Epithelial cell of proximal tubule (primary cell): ENCODE results near the gene TMEM108. TPM values are rescaled to one million over a fixed set of nuclear protein-coding genes. Genes with fewer than 3 reads are reported as not detected.

Experiments
- DNase-seq: peaks from one replicate; pipeline ENCODE4 v3.0.0-alpha.2; 2011; ENCODE audit warnings: low read depth
- H3K4me3 ChIP-seq: 2 replicates; pipeline ENCODE4 v1.5.1; 2011; ENCODE audit warnings: low read depth, mild to moderate bottlenecking, low read length
- total RNA-seq: library from RNA; depleted of rRNA; stranded (reverse); fragments of >200 nt; gene quantifications from 2 replicates; pipeline ENCODE4 v1.2.3, GENCODE V29; 2015
- TF ChIP-seq, protein P1 (sequence below): conservative IDR thresholded peaks from 2 replicates; pipeline ENCODE4 v1.5.1; 2012; ENCODE audit warnings: low read depth, mild to moderate bottlenecking, low read length

The TMEM108 gene
- total RNA-seq, 1 donor from 2014 or later, result 1.7 TPM

DNA sequence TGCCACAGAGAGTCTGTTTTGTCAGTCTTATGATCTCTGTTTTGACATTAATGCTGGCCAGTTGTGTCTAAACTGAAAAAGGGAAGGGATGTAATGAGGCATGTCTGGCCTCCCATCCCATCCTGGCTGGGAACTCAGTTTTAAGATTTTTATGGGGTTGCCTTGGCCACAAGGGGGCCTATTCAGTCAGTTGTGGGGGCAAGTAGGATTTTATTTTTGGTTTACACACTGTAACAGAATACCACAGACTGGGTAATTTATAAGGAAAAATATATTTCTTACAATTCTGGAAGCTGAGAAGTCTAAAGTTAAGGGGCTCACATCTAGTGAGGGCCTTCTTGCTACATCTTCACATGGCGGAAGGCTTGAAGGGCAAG lies 129.8 kb downstream of the TMEM108 start:
- H3K4me3 ChIP-seq, result no peak overlapping the region
- no peak for DNase-seq
- TF ChIP-seq, protein P1, sequence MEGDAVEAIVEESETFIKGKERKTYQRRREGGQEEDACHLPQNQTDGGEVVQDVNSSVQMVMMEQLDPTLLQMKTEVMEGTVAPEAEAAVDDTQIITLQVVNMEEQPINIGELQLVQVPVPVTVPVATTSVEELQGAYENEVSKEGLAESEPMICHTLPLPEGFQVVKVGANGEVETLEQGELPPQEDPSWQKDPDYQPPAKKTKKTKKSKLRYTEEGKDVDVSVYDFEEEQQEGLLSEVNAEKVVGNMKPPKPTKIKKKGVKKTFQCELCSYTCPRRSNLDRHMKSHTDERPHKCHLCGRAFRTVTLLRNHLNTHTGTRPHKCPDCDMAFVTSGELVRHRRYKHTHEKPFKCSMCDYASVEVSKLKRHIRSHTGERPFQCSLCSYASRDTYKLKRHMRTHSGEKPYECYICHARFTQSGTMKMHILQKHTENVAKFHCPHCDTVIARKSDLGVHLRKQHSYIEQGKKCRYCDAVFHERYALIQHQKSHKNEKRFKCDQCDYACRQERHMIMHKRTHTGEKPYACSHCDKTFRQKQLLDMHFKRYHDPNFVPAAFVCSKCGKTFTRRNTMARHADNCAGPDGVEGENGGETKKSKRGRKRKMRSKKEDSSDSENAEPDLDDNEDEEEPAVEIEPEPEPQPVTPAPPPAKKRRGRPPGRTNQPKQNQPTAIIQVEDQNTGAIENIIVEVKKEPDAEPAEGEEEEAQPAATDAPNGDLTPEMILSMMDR, result peak; percentile 13

DNA sequence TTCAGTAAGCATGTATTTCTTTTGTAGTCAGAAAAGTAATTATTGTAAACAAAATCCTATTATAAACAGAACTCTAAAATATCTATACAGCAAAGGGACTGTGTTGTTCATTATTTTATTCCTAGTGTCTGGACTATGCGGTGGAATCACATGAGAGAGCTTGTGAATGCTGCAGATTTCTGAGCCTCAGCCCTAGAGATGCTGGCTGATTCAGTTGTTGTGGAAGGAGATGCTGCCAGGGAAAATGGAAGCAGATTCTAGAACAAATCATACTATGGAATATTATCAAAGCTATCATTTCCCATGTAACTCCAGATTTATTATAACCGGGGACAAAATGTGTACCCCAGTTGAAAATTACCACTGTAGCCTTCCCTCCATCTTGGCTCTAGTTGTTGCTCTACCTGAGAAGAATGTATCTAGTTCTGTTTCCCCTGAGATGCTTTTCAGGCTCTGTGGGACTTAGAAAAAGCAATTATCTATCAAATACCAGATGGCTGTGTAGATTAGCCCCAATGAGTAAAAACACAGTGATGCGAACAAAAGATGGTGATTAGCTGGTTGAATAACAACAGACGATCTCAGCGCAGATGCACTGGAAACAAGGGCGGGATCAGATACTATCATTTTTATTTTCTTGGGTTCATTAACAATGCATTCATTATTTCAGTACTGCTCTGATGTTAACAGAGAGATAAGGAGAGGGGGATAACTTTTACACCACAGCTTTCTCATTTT lies 131.3 kb downstream of the TMEM108 start:
- no peak overlapping the region for H3K4me3 ChIP-seq
- TF ChIP-seq, protein P1, result no peak
- no peak for DNase-seq

DNA sequence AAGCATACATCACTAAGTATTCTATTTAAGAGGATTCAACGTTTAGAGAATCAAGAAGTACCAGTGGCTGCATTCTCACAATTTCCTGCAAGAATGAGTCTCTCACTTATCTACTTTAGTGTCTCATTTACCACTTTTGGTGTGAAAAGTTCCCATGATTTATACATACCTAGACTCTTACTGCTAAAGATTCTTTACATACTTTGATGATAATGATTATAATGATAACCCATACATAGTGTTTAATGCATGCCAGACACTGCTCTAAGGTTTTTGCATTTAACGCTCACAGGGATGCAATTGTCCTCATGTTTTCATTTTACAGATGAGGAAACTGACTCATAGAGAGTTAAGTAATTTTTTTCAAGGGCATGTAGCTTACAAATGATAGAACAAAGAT lies 133.6 kb downstream of the TMEM108 start:
- no peak for DNase-seq
- H3K4me3 ChIP-seq, result no peak overlapping the region
- TF ChIP-seq, protein P1, result no peak

DNA sequence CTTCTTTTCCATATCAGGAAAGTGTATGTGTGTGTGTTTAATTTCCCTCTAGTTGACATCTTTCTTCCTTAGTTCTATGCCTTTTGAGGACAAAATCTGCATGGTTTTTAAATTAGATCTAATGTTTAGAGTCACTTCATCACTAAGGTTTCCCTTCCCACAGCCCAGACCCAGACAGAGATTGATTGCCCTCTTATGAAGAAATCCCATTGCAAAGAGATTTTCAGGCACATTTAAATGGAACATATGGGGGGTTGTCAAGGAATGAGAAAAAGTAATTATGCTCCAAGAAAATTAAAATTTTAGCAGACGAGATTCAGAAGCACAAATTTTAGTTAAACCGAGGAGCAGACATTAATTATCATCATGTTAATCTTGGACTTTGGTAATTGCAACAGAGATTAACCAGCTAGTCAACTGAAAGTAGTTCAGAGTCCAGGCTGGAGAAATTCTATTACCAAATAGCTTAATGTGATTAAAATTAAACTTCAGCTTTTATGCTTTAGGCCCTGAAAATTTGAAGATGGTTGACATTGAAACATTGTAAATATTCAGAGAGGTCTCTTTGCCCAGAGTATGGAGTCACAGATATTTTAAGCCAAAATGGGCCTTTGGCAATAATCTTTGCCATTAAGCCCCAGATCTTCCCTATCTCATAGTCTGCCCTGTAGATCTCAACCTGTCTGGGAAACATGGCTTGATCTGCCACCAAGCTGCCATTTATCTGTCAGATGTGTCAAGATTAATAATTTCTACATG lies 143.4 kb downstream of the TMEM108 start:
- TF ChIP-seq, protein P1, result no peak
- no peak for DNase-seq

DNA sequence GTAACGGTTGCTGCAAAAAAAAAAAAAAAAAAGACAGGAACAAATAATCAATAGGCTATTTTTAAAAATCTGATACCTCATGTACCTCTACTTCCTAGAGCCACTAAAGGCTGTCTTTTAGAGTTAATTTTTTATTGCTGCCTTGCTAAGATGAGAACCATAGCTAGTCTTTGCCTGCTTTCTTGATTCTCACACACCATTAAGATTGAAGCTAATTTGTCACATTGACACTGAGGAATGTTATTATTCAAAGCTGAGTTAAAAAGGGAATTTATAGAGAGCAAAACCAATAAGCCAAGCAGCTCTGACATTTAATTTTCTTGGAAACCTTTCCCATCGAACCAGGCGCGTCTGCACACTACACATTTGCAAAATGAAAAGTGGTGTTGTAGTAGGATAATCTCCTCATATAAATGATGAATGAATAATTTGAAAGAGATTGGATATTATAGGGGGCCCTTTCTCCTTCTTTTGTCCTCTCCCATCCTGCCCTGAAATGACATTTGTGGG lies 149.7 kb downstream of the TMEM108 start:
- no peak overlapping the region for H3K4me3 ChIP-seq
- no peak for DNase-seq
- TF ChIP-seq, protein P1, result no peak

More for the DNA sequence above, 143.4 kb downstream of the TMEM108 start:
- no peak overlapping the region for H3K4me3 ChIP-seq

DNA sequence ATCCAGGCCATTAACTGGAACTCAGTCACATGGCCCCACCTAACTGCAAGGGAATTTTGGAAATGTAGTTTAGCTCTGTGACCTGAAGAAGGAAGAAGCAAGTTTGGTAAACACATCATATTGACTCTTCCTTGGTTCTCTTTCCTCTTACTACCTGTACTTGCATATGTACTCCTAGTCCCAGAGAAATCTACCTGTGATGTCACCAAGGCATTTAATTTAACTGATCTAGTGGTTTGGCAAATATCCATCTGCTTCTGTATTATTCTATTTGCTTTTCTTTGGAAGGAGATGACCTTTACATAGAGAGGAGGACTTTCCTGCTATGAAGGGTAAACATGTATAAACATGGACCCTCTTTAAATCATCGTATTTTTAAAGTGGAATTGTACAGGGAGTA lies 150.8 kb downstream of the TMEM108 start:
- TF ChIP-seq, protein P1, result no peak
- H3K4me3 ChIP-seq, result no peak overlapping the region
- no peak for DNase-seq
